ENCODE data around the gene RPL37A. TPM values are rescaled to one million over a fixed set of nuclear protein-coding genes. Genes with fewer than 3 reads are reported as not detected.

Gene RPL37A
- total RNA-seq, result 1,011 and 1,333 TPM in 2 replicates

DNA sequence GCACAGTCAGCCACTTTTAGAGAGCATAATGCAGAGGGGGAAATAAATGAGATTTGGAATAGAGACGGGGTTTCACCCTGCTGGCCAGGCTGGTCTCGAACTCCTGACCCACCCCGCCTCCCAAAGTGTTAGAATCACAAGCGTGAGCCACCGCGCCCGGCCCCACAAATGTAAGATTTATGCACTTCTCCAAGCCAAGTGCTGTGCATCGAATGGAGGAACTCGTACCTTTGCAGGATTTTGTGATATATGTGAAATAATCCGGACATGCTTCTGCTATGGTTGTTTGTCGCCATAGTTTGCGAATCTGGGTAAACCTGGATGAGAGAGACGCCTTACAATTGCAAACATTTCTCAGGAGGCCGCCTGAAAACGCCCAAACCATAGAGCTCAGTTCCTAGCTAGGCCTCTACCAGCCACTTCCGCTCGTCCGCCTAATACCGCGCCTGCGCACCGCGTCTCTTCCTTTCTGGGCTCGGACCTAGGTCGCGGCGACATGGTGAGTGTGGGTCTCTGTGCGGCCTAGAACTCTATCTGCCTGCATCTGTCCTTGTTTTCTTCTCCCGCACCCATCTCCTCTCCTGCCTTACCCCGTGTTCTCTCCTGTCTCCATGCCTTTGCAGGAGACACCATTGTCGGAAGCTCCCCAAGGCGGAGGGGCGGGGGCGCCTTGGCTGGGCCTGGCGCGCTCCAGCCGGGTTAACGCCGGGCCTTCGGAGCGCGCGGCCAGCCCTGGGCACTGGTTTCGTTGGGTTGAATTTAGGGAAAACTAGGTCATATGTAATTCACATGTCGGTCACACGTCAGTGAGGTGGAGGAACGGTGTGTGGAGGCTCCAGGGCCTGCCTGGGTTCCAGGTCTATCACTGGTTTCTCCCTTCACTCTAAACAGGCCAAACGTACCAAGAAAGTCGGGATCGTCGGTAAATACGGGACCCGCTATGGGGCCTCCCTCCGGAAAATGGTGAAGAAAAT is at the start of gene RPL37A:
Gene RPL37A, plus strand, starts transcription at position 466 of the 974 bp plus-strand sequence. Its CDS starts 31 bp downstream, at position 497.

Other genes with a start within 250 kb of the RPL37A start
- 1.5 TPM in 2 replicates for gene MARCHF4, start 126.4 kb upstream of the RPL37A start, total RNA-seq
- gene SMARCAL1, start 86.4 kb upstream of the RPL37A start, total RNA-seq, result 22.3 and 28.8 TPM in 2 replicates
- 3.1 and 6.9 TPM in 2 replicates for gene IGFBP2, start 134.6 kb downstream of the RPL37A start, total RNA-seq
- 474 and 2,317 TPM in 2 replicates for gene IGFBP5, start 196.7 kb downstream of the RPL37A start, total RNA-seq